GM19025 (cell line): ENCODE data around the gene ANKRD44.

Source experiments
- ATAC-seq: cut with Tn5 transposase; IDR thresholded peaks from one replicate; pipeline ENCODE4 v1.9.1; 2021; ENCODE audit warnings: mild to moderate bottlenecking, low read depth, moderate library complexity; ENCODE audit not compliant: unreplicated experiment

ANKRD44 gene

GRCh38 chr2:197322724-197323720 is 12.4 kb upstream of the ANKRD44 start:
- peak; percentile 31 for ATAC-seq

GRCh38 chr2:197322143-197322542 is 11.6 kb upstream of the ANKRD44 start:
- no peak for ATAC-seq

- no peak for ATAC-seq
Measured at GRCh38 chr2:197315371-197315770, 4.8 kb upstream of the ANKRD44 start.

- no peak for ATAC-seq
Measured at GRCh38 chr2:197312186-197312585, 1.6 kb upstream of the ANKRD44 start.

GRCh38 chr2:197311421-197312033 is 947 bp upstream of the ANKRD44 start:
- no peak for ATAC-seq

- no peak for ATAC-seq
Measured at GRCh38 chr2:197310987-197311420, 424 bp upstream of the ANKRD44 start.

- peak; percentile 1 for ATAC-seq
Measured at GRCh38 chr2:197309691-197310231, 819 bp downstream of the ANKRD44 start.

GRCh38 chr2:197308996-197309690 is 1.4 kb downstream of the ANKRD44 start:
- ATAC-seq = no peak

GRCh38 chr2:197308585-197308984 is 2.0 kb downstream of the ANKRD44 start:
- no peak for ATAC-seq

GRCh38 chr2:197307933-197308521 is 2.6 kb downstream of the ANKRD44 start:
- ATAC-seq = no peak

GRCh38 chr2:197307236-197307932 is 3.2 kb downstream of the ANKRD44 start:
- ATAC-seq = no peak

- ATAC-seq = no peak
Measured at GRCh38 chr2:197306696-197307040, 3.9 kb downstream of the ANKRD44 start.

- no peak for ATAC-seq
Measured at GRCh38 chr2:197306024-197306695, 4.4 kb downstream of the ANKRD44 start.

GRCh38 chr2:197304556-197305011 is 6.0 kb downstream of the ANKRD44 start:
- ATAC-seq = peak; percentile 41

- no peak for ATAC-seq
Measured at GRCh38 chr2:197300139-197300538, 10.4 kb downstream of the ANKRD44 start.

- ATAC-seq = no peak
Measured at GRCh38 chr2:197298609-197299008, 12.0 kb downstream of the ANKRD44 start.

- ATAC-seq = no peak
Measured at GRCh38 chr2:197297772-197298318, 12.7 kb downstream of the ANKRD44 start.

GRCh38 chr2:197297266-197297665 is 13.3 kb downstream of the ANKRD44 start:
- ATAC-seq = no peak

- ATAC-seq = no peak
Measured at GRCh38 chr2:197296835-197297234, 13.7 kb downstream of the ANKRD44 start.
